ENCODE data around the gene C2orf81.
"Not testable (repeated sequence)": the region's sequence is repeated elsewhere in the genome, so short reads cannot be mapped to it uniquely, and the experiment has no call there.

C2orf81 gene

GRCh38 chr2:74421221-74421870 lies at the start of gene C2orf81, which contains the start of gene WDR54:
Gene C2orf81, minus strand, starts transcription at chr2:74421619. Its CDS starts 59 bp downstream, at chr2:74421560.
Gene WDR54, plus strand, starts transcription at chr2:74421730. Its CDS starts 424 bp downstream, at chr2:74422154.
- DNase-seq: peak; percentile 84 to 89

- not testable (repeated sequence) for DNase-seq
Observed at GRCh38 chr2:74470742-74471141, 49.3 kb upstream of the C2orf81 start.

- no peak for DNase-seq
Observed at GRCh38 chr2:74464406-74464805, 43.0 kb upstream of the C2orf81 start.

- DNase-seq: no peak
Observed at GRCh38 chr2:74462786-74463105, 41.3 kb upstream of the C2orf81 start.

- no peak for DNase-seq
Observed at GRCh38 chr2:74462054-74462785, 40.8 kb upstream of the C2orf81 start.

- DNase-seq: no peak
Observed at GRCh38 chr2:74461187-74462053, 40.0 kb upstream of the C2orf81 start.

GRCh38 chr2:74460187-74460586 lies 38.8 kb upstream of the C2orf81 start:
- not testable (repeated sequence) for DNase-seq

- DNase-seq: not testable (repeated sequence)
Observed at GRCh38 chr2:74459503-74460118, 38.2 kb upstream of the C2orf81 start.

GRCh38 chr2:74458938-74459363 lies 37.5 kb upstream of the C2orf81 start:
- DNase-seq: no peak

- DNase-seq: peak; percentile 99
Observed at GRCh38 chr2:74458132-74458937, 36.9 kb upstream of the C2orf81 start, which contains the start of gene WBP1. Gene WBP1, plus strand, starts transcription at chr2:74458438. Its CDS starts 165 bp downstream, at chr2:74458603.

GRCh38 chr2:74457549-74458131 lies 36.2 kb upstream of the C2orf81 start:
- no peak for DNase-seq

GRCh38 chr2:74457129-74457548 lies 35.7 kb upstream of the C2orf81 start:
- DNase-seq: no peak

GRCh38 chr2:74454654-74455511 lies 33.5 kb upstream of the C2orf81 start, which contains the start of gene INO80B:
Gene INO80B, plus strand, starts transcription at chr2:74455087. Its CDS starts 30 bp downstream, at chr2:74455117.
- DNase-seq: peak; percentile 94 to 95

GRCh38 chr2:74450570-74451190 lies 29.3 kb upstream of the C2orf81 start:
- no peak for DNase-seq

GRCh38 chr2:74448771-74449170 lies 27.4 kb upstream of the C2orf81 start:
- DNase-seq: no peak

GRCh38 chr2:74447230-74447999 lies 26.0 kb upstream of the C2orf81 start:
- no peak for DNase-seq

- no peak for DNase-seq
Observed at GRCh38 chr2:74444498-74445318, 23.3 kb upstream of the C2orf81 start.

All from AML-193 (cell line).